GM18499 (cell line): ENCODE data around the gene SPOCK1.
"Not testable (repeated sequence)": the region's sequence is repeated elsewhere in the genome, so short reads cannot be mapped to it uniquely, and the experiment has no call there.

Experiments used
- ATAC-seq: cut with Tn5 transposase; IDR thresholded peaks from one replicate; pipeline ENCODE4 v1.9.1; 2021; ENCODE audit warnings: moderate number of reproducible peaks; ENCODE audit not compliant: insufficient read depth, unreplicated experiment

Gene SPOCK1

GRCh38 chr5:137498736-137499505, at the start of gene SPOCK1:
TSS of gene SPOCK1 (minus strand) at chr5:137499326.
- ATAC-seq = no peak

GRCh38 chr5:137545956-137546355, 46.8 kb upstream of the SPOCK1 start:
- ATAC-seq = no peak

GRCh38 chr5:137535449-137535848, 36.3 kb upstream of the SPOCK1 start:
- not testable (repeated sequence) for ATAC-seq

GRCh38 chr5:137533963-137534362, 34.8 kb upstream of the SPOCK1 start:
- no peak for ATAC-seq

GRCh38 chr5:137531266-137531665, 32.1 kb upstream of the SPOCK1 start:
- ATAC-seq = no peak

- ATAC-seq = no peak
These were observed 22.1 kb upstream of the SPOCK1 start for GRCh38 chr5:137521246-137521645.

- no peak for ATAC-seq
These were observed 17.8 kb upstream of the SPOCK1 start for GRCh38 chr5:137516961-137517360.

GRCh38 chr5:137516251-137516797, 17.2 kb upstream of the SPOCK1 start:
- ATAC-seq = no peak

- no peak for ATAC-seq
These were observed 16.1 kb upstream of the SPOCK1 start for GRCh38 chr5:137515238-137515637.

GRCh38 chr5:137510671-137511070, 11.5 kb upstream of the SPOCK1 start:
- no peak for ATAC-seq

GRCh38 chr5:137507150-137507549, 8.0 kb upstream of the SPOCK1 start:
- no peak for ATAC-seq

- no peak for ATAC-seq
These were observed 7.2 kb upstream of the SPOCK1 start for GRCh38 chr5:137506296-137506695.

- no peak for ATAC-seq
These were observed 5.8 kb upstream of the SPOCK1 start for GRCh38 chr5:137504916-137505315.

- no peak for ATAC-seq
These were observed 4.3 kb upstream of the SPOCK1 start for GRCh38 chr5:137503456-137503855.

GRCh38 chr5:137502632-137503031, 3.5 kb upstream of the SPOCK1 start:
- no peak for ATAC-seq

GRCh38 chr5:137501846-137502406, 2.8 kb upstream of the SPOCK1 start:
- ATAC-seq = no peak

GRCh38 chr5:137501226-137501625, 2.1 kb upstream of the SPOCK1 start:
- ATAC-seq = no peak

GRCh38 chr5:137500615-137501225, 1.6 kb upstream of the SPOCK1 start:
- no peak for ATAC-seq

GRCh38 chr5:137499506-137499847, 351 bp upstream of the SPOCK1 start:
- ATAC-seq = not testable (repeated sequence)

- ATAC-seq = no peak
These were observed 808 bp downstream of the SPOCK1 start for GRCh38 chr5:137498301-137498735.
